ENCODE results near the gene GNAQ. TPM values are rescaled to one million over a fixed set of nuclear protein-coding genes. Genes with fewer than 3 reads are reported as not detected.

The GNAQ gene
- total RNA-seq, 1 donor from 2014 or later, result 46.7 TPM

DNA sequence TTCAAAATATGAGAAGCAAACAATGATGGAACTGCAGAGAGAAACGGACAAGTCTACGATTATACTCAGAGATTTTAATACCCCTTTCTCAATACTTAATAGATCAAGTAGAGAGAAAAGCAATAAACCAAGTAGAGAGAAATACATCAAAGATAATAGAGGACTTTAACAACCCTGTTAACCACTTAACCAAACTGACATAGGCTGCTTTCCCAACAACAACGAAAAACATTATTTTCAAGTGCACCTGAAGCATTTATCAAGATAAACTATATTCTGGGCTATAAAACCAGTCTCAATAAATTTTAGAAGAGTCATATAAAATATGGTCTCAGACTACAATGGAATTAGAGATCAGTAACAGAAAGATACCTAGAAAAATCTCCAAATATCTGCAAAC is 67.4 kb downstream of the GNAQ start:
- no peak overlapping the region for H3K4me3 Mint-ChIP-seq
- no peak overlapping the region for H3K27ac Mint-ChIP-seq
- no peak for DNase-seq (ENCODE audit: extremely low spot score, unreplicated experiment)
- H3K27me3 Mint-ChIP-seq, result no peaks in the 10 kb centered on the region
- H3K4me1 Mint-ChIP-seq (ENCODE audit: unreplicated experiment), result peaks cover 38% of the 10 kb centered on the region
- TF ChIP-seq, protein P1, sequence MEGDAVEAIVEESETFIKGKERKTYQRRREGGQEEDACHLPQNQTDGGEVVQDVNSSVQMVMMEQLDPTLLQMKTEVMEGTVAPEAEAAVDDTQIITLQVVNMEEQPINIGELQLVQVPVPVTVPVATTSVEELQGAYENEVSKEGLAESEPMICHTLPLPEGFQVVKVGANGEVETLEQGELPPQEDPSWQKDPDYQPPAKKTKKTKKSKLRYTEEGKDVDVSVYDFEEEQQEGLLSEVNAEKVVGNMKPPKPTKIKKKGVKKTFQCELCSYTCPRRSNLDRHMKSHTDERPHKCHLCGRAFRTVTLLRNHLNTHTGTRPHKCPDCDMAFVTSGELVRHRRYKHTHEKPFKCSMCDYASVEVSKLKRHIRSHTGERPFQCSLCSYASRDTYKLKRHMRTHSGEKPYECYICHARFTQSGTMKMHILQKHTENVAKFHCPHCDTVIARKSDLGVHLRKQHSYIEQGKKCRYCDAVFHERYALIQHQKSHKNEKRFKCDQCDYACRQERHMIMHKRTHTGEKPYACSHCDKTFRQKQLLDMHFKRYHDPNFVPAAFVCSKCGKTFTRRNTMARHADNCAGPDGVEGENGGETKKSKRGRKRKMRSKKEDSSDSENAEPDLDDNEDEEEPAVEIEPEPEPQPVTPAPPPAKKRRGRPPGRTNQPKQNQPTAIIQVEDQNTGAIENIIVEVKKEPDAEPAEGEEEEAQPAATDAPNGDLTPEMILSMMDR (conservative IDR thresholded peaks at IDR 0.05), result no peak
- peaks cover 9% of the 10 kb centered on the region for H3K36me3 Mint-ChIP-seq
- H3K9me3 Mint-ChIP-seq, result peaks cover 4% of the 10 kb centered on the region

DNA sequence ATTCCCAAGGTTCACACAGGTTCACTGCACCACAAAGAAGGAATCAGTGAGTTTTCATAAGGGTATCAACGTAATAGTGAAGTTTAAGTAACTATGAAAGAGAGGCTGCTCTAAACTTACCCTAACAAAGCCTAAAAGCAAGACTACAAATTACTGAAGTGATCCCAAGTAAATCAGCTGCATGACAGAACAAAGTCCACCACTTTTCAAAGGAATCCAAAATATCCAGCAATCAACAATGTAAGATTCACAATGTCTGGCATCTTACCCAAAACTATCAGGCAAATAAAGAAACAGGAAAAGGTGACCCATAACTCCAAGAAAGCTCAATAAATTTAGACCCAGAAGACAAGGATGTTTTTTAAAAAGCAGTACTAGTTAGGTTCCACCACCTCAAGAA is 70.1 kb downstream of the GNAQ start:
- Mint-ChIP-seq H3K36me3 (no peaks in the 10 kb centered on the region), H3K4me1 (ENCODE audit: unreplicated experiment) (peaks cover 43% of the 10 kb centered on the region), H3K27ac (no peak overlapping the region), H3K4me3 (no peak overlapping the region), H3K9me3 (peaks cover 4% of the 10 kb centered on the region), H3K27me3 (no peaks in the 10 kb centered on the region)
- no peak for DNase-seq (ENCODE audit: extremely low spot score, unreplicated experiment)
- TF ChIP-seq, protein P1 (conservative IDR thresholded peaks at IDR 0.05), result no peak

DNA sequence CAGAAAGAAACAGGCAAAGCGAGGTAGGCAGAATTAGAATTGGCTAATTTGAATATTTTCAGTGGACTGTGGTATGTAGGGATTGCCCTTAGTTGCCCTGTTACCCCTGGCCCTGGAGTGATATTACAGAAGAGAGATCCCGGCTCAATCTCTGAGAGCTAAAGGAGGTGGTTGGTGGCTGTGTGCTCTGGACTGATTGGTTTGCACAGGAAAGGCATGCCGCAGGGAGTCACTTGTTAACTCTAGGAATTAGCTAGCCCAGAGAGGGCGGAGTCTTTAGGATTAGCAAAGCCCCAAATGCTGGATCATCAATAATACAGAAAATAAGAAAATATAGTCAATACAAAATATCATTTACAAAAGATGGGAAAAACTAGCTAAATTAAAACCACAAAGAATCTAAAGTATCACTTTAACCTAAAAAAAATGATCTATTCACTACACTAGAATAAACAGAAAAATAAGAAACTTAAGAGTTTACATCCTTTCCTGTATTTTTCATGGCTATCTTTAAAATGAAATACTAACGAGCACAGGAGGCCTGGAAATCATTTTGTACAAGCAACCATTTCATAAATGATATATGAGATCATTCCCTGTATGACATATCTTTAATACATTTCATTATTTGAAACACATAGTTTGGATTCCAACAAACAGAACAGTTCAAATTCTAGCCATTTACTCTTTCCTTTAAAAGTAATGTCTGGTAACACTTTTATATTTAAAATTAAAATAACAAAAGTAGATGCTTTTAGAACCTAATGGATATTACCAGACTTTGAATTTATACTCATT is 71.1 kb downstream of the GNAQ start:
- Mint-ChIP-seq H3K9me3 (peaks cover 4% of the 10 kb centered on the region), H3K4me3 (no peak overlapping the region), H3K27me3 (no peaks in the 10 kb centered on the region), H3K27ac (no peak overlapping the region), H3K36me3 (no peaks in the 10 kb centered on the region), H3K4me1 (ENCODE audit: unreplicated experiment) (peaks cover 36% of the 10 kb centered on the region)
- DNase-seq (ENCODE audit: extremely low spot score, unreplicated experiment), result no peak
- TF ChIP-seq, protein P1 (conservative IDR thresholded peaks at IDR 0.05), result no peak

DNA sequence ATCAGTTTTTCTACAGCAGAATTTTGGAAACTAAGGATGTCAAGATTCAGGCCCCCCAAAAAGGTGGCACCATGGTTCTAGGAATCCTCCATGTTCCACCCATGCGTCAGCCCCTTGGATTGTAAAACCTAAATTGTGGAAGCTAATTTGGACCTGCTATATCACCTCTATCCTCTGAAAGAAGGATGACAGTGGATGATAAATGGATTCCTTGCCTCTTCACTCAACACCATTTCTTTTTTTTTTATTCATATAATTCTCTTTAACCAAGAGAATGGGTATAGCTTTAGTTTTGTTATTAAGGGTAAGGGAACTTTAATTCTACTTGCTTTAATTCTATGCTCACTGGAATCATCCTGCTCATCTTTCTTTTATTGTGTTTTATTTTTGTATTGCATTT is 71.8 kb downstream of the GNAQ start:
- H3K36me3 Mint-ChIP-seq, result no peaks in the 10 kb centered on the region
- peaks cover 4% of the 10 kb centered on the region for H3K9me3 Mint-ChIP-seq
- H3K27me3 Mint-ChIP-seq, result no peaks in the 10 kb centered on the region
- H3K4me1 Mint-ChIP-seq (ENCODE audit: unreplicated experiment), result peaks cover 38% of the 10 kb centered on the region
- TF ChIP-seq, protein P1 (conservative IDR thresholded peaks at IDR 0.05), result no peak
- H3K4me3 Mint-ChIP-seq, result no peak overlapping the region
- no peak for DNase-seq (ENCODE audit: extremely low spot score, unreplicated experiment)
- H3K27ac Mint-ChIP-seq, result no peak overlapping the region

DNA sequence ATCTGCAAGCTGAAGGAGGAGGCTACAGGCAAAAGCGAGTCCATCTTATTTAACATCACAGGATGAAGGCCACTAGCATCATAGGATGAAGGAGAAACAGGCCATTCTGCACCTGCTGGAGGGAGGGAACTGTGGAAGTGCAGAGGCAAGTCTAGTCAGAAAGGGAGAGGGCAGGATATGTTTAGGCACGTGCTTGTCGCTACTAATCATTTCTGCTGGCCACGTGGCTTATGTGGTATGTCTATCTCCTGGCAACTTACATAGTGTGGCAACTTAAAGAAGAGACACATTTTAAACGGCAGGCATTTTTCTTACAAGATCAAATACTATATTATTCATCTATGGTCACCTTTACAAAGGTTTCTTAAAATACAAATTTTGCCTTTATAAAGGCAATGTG is 74.0 kb downstream of the GNAQ start:
- DNase-seq (ENCODE audit: extremely low spot score, unreplicated experiment), result no peak
- no peaks in the 10 kb centered on the region for H3K9me3 Mint-ChIP-seq
- H3K36me3 Mint-ChIP-seq, result no peaks in the 10 kb centered on the region
- no peak overlapping the region for H3K27ac Mint-ChIP-seq
- H3K4me3 Mint-ChIP-seq, result no peak overlapping the region
- H3K4me1 Mint-ChIP-seq (ENCODE audit: unreplicated experiment), result peaks cover 52% of the 10 kb centered on the region
- H3K27me3 Mint-ChIP-seq, result no peaks in the 10 kb centered on the region
- TF ChIP-seq, protein P1 (conservative IDR thresholded peaks at IDR 0.05), result no peak

All from type B pancreatic cell (in vitro differentiated cells).